Measurements from ENCODE around the gene DOCK4.

DOCK4 gene

DNA sequence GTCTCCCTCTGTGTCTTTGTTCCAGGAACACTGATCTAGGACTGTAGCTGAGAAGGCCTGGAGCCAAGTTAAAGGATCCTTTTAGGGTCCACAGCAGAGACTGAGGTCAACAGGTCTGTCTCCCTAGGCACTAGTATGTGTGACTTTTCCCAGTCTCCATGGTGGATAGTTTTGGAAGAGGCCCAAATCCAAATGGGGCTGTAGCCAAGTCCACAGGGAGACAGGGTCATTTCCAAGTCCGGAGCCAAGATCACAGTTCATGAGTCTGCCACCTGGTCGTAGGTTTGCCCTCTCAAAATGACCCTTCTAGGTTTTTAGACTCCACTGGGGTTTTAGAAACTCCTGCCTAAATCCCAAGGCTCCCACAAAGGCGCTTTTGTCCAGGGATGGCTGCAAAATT is 17.1 kb upstream of the DOCK4 start:
- DNase-seq = no peak

DNA sequence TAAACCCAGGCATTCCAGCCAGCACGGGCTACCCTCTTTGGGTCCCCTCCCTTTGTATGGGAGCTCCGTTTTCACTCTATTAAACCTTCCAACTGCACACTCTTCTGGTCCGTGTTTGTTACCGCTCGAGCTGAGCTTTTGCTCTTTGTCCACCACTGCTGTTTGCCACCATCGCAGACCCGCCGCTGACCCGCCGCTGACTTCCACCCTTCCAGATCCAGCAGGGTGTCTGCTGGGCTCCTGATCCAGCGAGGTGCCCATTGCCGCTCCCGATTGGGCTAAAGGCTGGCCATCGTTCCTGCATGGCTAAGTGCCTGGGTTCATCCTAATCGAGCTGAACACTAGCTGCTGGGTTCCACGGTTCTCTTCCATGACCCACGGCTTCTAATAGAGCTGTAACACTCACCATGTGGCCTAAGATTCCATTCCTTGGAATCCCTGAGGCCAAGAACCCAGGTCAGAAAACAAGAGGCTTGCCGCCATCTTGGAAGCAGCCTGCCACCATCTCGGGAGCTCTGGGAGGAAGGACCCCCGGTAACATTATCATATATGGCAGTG is 14.8 kb upstream of the DOCK4 start:
- DNase-seq = no peak

DNA sequence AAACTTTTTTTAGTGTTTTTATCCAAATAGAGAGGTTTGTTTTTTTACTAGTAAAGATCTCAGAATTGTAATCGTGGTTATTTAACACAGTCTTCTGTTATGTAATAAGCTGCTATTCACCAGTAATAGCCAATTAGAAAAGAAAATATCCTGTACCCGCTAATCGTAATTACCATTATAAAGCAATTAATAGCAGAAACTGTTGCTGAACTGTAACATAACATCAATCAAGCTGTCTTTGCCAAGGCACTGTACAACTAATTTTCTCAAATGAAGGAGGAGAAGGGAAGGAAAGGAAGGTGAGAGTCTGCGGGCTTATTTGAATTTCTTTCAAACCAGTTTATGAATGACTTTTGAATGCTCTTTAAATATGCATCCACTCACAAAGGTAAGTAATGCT is 9.6 kb upstream of the DOCK4 start:
- no peak for DNase-seq

DNA sequence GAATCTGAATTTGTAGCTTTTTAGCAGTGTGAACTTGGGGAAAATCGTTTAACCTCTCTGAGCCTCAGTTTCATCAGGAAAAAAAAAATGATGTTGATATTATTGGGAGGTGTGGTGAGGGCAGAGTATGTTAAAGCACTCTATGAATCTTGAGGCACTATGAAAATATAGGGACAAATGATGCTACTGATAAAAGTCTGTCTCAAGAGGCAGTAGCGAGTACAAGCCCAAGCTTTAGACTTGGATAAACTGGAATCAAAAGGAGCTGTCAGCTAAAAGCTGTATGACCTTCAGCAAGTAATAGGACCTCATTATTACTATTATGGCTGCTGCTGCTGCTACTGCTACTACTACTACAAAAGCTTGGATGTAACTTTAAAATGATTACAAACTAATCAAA is 8.7 kb upstream of the DOCK4 start:
- DNase-seq = no peak

DNA sequence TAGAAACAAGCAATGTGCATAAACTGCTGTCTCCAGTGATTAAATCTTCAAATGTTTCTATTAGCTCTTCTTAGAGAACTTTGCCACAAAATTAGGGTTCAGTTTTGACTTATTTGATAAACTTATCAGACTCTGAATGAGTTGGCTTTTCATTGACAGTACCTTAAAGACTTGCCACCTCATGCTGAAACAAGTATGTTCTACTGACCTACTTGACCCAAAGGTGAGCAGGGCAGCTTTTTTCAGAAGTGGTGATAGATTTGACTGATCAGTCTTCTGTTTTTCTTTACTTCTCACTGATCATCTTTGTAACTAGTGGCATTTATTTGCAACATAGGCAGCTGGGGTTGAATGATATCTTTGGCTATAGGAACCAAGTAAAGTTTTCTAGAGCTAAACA is 8.1 kb upstream of the DOCK4 start:
- DNase-seq = no peak

DNA sequence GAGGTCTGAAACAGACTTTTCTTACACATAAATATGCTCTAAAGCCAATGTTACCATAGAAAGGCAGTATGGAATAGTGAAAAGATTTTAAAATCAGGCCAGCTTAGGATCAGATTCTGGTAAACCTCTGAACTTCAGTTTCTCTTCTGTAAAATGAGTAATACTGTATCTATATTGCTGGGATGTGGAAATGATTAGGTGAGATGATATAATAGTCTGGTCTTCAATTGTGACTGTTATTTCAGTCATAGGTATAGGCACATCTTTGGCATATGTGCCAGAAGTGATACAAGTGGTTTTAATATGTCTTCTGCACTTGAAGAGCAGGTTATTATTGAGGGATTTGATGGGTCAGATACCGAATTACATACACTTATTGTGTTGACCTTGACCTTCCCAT is 7.5 kb upstream of the DOCK4 start:
- no peak for DNase-seq

DNA sequence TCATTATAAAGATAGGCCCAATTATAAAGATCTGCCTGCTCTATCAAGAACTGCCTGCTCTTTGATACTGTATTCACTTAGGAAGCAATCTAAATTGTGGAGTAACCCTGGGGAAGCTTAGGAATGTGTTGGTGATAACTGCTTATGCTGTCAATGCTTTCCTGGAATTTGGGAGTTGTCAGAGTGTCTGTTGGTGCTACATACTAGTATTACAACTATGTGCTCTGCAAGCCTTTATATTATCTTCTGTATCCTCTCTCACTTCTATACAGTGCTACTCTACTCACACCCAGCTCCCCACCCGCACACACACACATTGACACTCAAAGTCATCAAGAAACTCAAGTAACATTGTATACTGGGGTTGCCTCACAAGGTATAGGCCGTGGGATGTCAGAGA is 6.4 kb upstream of the DOCK4 start:
- no peak for DNase-seq

DNA sequence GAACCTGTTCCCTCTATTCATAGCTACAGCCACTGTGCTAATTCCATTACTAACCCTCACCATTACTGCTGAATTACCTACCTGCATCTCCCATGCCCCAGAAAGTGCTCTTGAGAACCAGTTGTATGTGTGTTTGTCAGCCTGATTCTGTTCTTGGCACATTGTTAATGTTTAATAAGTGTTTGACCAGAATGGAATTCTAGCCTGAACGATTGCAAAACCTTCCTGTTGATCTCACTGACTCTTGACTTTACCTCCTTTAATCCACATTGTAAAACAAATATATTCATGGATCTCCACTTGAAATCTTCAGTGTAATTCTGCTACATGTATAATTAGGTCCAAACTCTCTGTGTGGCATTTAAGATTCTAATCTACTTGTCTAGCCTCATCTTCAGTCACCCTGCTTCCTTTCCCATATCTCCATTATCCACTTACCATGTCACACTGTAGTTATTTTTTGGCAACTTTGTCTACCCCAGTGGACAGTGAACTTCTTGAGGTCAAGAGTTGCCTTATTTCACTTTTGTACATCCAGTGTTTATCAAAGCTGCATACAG is 5.2 kb upstream of the DOCK4 start:
- DNase-seq = no peak

DNA sequence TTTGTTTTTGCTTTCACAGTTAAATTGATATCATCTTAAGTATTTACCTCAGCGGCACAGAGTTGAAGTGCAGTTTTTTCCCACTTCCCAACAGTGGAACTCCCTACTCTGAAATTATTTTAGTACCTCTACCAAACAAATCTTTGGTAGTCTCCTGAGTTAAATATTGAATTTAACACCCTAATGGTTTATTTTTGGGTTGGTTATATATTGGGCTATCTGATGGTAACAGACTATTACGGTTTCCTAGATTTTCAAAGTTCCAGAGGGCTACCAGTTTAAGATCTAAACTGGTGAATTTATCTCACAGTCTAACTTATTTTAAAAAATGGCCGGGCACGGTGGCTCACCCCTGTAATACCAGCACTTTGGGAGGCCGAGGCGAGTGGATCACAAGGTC is 1.6 kb upstream of the DOCK4 start:
- no peak for DNase-seq

DNA sequence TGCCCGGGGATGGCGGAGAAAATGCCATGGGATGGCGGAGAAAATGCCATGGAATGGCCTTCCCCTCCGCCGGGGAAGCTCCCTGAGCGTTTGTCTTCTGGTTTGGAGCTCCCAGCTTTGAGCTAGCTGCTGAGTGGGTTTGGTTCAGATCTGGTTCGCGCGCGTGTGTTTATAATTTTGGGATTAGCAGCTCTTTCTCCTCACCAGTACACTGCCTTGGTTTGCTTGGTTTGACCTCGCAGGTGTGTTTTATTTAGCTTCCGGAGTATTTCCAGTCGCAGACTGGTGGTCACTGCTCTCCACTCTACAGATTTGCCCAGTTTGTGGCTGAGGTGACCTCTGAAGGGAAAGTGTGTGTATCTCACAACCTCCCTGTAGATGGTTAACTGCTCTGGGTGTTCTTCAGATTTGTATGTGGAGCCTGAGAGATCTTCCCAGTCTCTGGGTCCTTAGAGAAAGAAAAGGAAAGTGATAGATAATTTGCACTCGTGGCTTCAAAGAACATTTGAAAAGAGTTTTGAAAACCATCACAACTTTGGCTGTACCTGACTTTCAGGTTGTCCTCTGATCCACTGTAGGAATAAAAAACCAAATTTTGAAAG is 893 bp upstream of the DOCK4 start:
- DNase-seq = peak in 2 of 56 donors; percentile 58 to 64

DNA sequence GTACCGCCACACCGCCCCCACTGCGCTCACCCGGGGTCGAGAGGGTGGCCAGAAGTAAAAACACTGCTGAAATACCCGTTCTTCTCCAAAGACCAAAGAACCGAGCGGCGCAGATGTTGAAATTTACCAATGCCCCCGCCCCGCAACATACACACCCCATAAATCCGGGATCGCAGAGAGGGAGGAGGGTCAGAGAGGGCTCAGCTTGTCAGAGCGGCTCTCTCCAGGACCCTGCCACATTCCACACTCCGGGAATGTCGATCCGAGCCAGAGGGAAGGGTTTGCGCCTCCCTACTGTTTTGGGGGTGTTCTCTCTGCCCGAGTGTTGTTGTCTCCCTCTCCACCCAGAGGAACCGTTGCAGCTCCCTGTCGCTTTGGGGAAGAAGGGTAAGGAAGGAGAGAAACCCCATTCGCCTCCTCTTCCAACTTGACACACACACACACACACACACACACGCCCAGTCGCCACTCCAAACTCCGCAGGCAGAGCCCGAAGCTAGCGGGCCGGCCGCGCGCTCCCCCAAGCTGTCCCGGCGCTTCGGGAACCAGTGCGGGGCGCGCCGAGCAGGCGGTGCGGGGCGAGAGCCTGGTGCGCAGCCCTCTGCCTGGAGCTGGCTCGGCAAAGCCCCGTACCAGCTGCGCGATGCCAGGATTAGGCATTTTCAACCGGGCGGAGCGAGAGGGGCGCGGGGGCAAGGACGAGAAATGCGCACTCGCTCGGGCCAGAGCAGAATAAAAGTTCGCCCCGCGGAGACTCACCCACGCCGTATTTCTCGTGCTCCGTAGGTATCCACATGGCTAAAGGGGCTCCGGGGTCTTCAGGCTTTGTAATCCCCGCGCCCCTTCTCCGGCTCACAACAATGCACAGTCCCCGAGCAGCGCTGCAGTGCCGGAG is 609 bp downstream of the DOCK4 start:
- DNase-seq = peak in 49 of 56 donors; percentile 25 to 80 (median 70)

DNA sequence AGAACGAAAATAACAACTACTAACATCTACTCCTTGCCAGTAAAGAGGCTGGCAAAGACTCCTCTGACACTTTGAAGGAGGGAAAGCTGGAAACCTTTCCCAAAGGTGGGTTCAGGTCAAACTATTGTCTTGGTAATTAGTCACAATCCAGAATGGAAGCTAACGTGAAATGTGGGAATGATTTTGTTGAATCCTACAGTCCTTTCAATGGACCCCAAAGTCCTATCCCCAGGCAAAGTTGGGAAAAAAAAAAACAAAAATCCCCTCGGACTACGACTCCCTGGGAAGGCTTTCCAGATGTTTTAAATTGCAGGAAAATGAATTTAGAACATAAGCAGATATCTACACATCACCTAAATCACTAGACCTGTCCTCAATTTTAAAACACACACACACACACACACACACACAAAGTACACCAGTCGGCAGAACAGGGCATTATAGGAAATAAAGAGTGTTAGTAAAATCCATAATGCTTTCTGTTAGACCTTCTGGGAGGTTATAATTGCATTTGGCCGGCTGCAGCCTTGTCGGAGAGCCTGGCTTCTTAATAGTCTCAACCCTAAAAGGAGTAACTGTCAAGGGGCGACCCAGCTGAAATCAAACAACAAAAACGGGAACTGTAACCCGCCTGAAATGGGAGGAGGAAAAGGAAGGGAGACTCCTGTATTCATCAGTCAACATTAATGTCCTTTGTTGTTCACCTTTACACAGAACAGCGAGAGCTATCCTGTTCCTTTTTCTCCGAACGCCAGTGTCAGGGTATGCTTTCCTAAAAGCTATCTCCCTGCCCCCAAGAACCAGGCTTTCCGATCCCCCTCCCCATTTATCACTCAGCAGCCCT is 1.5 kb downstream of the DOCK4 start:
- DNase-seq = peak in 3 of 56 donors; percentile 47 to 61 (median 49)

DNA sequence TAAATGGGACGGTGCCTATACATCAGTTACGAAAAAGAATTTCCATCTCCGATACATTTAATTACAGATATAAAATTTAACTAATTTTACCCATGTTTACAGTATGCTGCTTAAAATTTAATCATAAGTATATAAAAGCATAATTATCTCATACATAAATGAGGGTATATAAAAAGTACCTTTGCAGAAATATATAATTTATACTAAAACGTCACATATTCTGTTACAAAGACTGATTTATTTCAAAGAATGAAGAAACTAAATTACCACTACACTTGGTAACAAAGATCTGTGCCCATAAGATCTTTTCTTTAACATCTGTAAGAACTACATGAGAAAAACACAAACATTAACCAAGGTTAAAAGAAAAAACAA is 2.8 kb downstream of the DOCK4 start:
- DNase-seq = no peak

DNA sequence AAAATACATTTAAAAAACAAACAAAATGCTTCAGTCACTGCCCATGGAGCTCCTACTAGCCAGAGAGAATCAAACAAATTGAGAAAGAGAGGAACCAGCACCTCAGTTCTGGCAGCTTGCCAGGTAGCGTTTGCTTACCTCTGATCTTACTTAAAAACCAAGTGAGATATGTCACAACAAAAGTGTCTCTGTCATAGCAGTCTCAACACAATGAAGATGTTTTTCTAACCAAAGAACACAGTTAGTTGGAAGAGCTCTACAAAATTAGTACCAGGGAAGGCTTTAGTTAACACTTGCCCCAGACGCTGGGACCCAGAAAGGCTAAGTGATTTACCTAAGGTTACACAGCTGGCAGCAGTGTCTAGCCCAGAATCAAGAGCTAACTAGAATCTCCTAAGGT is 3.4 kb downstream of the DOCK4 start:
- DNase-seq = peak in 5 of 56 donors; percentile 10 to 26 (median 17)

DNA sequence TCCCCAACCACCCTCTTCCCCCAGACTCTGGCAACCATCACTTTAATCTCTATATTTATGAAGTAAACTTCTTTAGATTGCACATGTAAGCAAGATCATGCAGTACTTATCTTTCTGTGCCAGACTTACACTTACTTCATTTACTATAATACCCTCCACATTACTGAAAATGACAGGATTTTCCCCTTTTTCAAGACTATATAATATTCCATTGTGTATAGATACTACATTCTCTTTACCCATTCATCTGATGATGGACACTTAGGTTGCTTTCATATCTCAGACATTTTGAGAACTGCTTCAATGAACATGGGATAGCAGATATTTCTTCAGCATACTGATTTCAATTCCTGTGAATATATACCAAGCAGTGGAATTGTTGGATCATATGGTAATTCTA is 4.4 kb downstream of the DOCK4 start:
- DNase-seq = no peak

DNA sequence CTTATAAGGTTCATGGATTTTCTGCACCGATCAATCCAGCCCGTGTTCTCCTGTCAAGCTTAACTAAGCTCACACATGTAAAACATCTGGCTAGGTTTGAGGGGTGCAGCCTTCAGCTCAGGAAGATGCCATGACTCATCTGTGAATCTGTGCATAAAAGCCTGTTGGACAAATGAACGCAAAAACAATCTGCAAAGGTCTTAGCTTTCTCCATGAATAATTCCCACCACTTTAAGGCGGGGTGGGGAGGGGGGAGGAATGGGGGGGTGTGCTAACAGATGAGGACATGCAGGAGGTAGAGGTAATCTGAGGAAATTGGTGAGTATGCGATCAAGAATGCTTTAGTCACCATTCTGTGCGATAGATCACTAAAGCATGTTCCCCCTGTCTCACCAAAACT is 4.8 kb downstream of the DOCK4 start:
- DNase-seq = no peak

DNA sequence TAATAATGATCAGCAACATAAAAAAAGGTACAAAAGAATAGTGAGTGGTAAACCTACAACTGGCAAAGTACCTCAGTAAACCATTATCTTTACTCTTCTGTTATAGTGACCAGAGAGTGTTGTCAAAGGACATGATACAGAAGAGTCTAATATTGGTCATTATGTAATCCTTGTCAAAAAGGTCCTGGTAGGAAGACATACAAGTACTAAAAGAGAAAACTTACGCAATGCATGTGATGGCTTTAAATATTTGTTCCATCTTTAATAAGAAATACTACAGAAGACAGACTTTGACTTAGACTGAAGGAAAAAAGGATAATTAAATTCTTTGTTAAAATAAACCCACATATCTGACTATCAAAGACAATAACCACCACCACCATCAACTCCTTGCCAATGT is 6.5 kb downstream of the DOCK4 start:
- no peak for DNase-seq

DNA sequence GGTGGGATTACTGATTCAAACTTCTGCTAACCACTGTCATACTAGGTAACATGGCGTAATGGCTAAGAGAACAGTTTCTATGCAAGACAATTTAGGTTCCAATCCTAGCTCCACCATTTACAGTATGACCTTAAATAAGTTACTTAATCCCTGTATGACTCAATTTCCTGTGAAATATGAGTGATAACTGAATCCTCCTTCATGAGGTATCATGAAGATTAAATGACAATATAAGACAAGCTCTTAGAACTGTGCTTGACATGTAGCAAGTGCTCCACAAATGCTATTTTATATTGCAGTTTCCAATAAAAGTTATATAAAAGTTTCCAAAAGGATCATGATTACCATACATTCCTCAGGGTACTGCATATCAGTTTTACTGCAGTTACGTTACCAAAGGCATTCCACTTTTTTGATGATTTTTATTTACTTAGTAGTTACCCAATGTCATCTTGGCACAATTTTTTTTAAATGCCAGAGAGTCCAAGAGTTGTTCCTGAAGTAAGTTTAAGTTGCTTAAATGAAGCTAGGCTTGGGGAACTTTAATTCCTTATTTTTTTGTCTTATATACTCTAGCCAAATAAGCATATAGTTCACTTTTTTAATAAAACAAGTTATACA is 7.1 kb downstream of the DOCK4 start:
- DNase-seq = no peak

DNA sequence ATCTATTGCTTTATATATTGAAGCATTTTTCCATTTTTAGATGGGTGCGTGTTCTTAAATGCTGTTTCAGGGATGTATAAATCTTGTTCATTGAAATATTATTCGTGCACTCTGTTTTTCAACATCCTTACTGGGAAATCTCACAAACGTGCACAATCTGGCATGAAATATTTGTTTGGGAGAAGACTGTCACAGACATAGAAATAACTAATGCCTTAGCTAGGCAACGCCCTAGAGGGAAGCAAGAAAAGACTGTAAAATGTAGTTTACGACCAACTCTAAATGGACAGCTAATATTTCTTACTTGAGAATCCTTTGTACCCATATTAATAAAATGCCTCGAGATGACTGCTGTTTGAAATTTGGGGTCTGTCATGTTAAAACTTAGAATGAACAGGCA is 8.9 kb downstream of the DOCK4 start:
- no peak for DNase-seq

DNA sequence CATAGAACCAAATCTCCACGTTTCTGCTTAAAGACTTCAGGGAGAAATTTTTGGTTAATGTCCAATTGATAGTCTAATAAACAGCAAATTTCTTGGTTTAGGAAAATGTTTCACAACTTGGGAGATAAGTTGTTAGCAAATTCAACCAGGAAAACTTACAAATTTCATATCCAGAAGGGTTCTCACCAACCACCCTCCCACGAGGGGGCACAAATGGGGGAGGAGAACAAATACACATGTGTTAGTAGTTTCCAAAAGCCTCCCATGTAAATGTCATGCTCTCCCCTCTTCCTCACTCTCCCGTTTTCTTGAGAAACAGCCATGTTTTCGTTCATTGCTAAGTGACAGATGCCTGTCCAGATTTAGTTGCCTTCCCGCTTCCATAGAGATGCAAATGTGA is 10.5 kb downstream of the DOCK4 start:
- no peak for DNase-seq

DNA sequence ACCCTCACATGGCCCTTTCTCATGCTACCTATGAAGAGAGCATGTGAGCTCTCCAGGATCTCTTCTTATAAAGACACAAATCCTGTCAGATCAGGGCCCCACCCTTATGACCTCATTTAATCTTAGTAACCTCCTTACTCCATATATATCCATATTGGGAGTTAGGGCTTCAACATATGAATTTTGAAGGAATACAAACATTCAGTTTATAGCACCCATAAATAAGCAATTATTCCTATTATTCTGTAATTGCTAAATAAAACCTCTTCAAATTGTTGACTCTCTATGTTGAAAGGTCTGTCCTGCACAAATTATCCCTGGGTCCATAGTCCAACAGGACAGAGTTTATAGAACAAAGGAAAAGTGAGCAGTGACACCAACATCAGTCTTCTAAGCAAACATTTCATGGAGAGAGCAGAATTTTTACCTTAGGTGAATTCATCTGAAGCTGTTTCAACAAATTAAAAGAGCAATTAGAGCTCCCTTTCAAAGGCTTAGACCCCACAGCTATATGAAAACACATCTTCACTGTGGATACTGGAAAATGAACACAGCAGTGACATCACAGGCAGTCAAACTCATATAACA is 12.2 kb downstream of the DOCK4 start:
- no peak for DNase-seq

All from nucleus accumbens (tissue), 56 donors.